Urinary bladder (tissue), 4 donors: ENCODE measurements around the gene WFS1. TPM values are rescaled to one million over a fixed set of nuclear protein-coding genes. Genes with fewer than 3 reads are reported as not detected.

ENCODE experiments used
- DNase-seq: peaks from one replicate; pipeline ENCODE4 v3.0.0-alpha.2; 2015; ENCODE audit errors: extremely low spot score
- H3K27ac ChIP-seq: one replicate; pipeline ENCODE4 v1.5.1; 2013; ENCODE audit warnings: low read depth, mild to moderate bottlenecking, moderate library complexity
- H3K36me3 ChIP-seq: one replicate; pipeline ENCODE4 v1.6.1; 2013; ENCODE audit warnings: mild to moderate bottlenecking, moderate library complexity; ENCODE audit not compliant: insufficient read depth
- H3K4me1 ChIP-seq: one replicate; pipeline ENCODE4 v1.6.1; 2013; ENCODE audit warnings: mild to moderate bottlenecking, moderate library complexity; ENCODE audit not compliant: insufficient read depth
- H3K4me3 ChIP-seq: one replicate; pipeline ENCODE4 v1.5.1; 2013; ENCODE audit warnings: low read depth, low read length
- WGBS: extraction: QIAGEN DNeasy Blood & Tissue Kit; methylation state at CpG from one replicate; pipeline ENCODE4 v1.1.7; 2013; 5-methylcytosine and 5-hydroxymethylcytosine counted together
- polyA plus RNA-seq: library from polyadenylated mRNA; stranded (reverse); fragments of 200-250 nt; gene quantifications from one replicate; pipeline ENCODE4 v1.2.3, GENCODE V29; 2013
- total RNA-seq: library from RNA; depleted of rRNA; stranded (reverse); fragments of >200 nt; gene quantifications from one replicate; pipeline ENCODE4 v1.2.3, GENCODE V29; 2014
- donor health status: healthy with polysubstance abuse.
- donor health status: healthy.

Gene WFS1
- total and polyA plus RNA-seq, 2 donors: 20.5 to 85.3 TPM

DNA sequence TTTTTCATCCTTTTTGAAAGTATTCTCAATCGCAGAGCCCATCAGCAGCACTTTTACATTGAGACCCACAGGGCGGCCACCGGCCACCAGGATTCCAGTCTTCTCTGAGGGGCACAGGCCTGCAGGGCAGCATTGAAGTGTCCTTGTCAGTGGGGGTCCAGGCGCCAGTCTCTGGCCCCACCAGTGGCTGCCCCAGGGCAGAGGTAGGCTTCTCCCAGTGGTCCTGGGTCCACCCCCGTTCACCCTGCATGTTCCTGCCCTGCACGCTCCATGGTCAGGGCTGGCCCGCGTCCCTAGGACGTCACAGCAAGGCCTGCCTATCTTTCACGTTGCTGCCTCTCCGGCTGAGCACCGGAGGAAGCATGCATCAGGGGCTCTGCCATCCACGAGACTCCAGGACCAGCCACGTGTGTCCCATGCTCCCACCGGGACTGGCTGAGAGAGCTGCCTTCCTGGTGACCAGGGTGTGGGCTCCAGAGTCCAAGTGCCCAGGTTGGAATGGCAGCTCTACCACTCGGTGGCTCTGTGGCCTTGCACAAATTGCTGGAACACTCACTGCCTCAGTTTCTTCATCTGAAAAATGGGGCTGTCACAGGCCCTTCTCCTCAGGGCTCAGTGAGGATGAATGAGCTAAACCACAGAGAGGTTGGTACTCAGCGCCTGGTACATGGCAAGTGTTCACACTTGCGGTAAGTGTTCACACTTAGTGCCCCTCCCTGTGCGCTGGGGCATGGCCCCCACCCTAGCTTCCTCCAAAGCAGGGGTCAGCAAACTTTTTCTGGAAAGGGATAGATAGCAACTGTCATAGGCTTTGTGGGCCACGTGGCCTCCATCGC is 38.6 kb upstream of the WFS1 start:
- no peaks in the 10 kb centered on the region for H3K4me1 ChIP-seq
- no peaks in the 10 kb centered on the region for H3K36me3 ChIP-seq
- no peak overlapping the region for H3K27ac ChIP-seq
- 90% methylated on average over 21 of the region's 21 CpGs for WGBS
- H3K4me3 ChIP-seq: no peak overlapping the region
- no peak for DNase-seq

DNA sequence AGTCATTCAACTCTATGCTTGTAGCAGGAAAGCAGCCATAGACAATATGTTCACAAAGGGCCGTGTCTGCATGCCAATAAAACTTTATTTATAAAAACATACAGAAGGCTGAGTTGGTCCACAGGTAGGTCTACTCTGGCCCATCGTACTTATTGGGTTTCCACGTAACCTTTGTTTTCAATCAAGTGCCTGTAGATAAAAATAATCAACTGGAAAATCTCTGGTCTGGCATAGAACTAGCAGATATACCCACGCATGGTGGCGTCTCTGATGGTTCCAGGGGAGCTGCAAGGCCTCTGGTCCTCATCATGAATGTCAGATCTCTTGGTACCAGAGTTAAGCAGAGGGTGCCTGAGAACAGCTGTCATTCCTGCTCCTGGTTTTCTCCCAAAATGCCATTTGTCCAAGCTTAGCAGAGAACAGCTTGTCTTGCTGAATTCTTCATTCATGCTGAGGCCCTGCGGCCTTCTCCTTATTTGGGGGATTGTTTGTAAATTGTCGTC is 37.9 kb upstream of the WFS1 start:
- Histone ChIP-seq H3K4me1 (no peaks in the 10 kb centered on the region), H3K4me3 (no peak overlapping the region), H3K36me3 (no peaks in the 10 kb centered on the region), H3K27ac (no peak overlapping the region)
- no peak for DNase-seq
- WGBS: 73% methylated on average over 7 of the region's 7 CpGs

DNA sequence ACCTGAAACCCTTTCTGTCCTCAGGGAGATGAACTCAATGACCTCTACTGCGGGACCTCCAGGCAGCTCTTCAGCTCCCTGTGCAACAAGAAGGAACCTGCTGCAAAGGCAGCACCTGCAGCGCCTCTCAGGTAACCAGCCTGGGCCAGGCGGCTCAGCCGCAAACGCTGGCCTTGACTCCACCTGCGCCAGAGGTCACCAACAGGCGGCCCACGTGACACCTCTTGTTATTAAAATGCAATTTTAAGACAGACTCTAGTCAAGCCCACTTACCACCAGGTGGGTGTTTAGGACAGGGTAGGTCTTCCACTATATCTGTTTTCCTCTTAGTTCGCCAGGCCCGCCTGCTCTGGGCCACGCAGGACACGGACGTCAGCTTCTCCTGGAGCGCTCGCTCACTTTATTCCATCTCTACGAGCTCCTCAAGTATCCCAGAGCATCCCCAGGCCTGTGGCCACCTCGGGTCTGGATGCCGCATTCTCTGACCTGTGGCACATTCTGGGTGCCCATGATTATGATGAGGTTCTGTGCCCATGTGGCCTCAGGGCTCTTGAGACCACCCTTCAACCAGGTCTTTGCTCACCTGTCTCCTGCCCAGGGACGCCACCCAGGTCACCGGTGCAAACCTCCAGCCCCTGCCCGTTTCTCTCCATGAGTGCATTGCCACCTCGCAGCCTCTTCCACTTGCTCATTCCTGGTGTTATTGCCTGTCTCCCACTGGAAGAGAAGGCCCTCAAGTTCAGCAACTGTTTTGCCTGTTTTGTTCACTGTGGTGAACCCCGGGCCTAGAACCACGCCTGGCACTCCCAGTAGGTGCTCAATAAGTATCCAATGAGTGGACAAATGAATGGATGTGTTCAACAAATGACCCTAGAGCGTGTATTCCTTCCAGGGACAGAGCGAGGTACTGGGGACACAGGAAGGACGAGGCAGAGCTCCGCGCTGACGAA is 36.5 kb upstream of the WFS1 start:
- no peaks in the 10 kb centered on the region for H3K36me3 ChIP-seq
- no peak overlapping the region for H3K4me3 ChIP-seq
- 85% methylated on average over 30 of the region's 30 CpGs for WGBS
- no peaks in the 10 kb centered on the region for H3K4me1 ChIP-seq
- H3K27ac ChIP-seq: no peak overlapping the region
- no peak for DNase-seq

DNA sequence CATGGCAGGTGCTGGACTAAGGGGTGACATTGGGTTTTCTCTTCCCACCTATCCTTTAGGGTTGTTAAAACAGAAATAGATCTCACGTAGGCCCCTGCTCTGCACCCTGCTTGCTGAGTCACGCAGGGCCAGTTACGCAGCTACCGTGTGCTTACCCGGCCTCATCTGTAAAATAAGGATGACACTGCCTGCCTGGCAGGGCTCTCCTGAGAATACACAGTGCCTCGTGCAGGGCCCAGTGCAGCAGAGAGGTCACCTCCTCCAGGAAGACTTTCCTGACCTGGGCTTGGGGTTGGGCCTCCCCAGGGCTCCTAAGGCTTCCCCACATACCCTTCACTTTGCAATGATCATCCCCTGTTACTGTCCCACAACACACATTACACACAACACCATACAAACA is 35.7 kb upstream of the WFS1 start:
- Histone ChIP-seq H3K4me1 (no peaks in the 10 kb centered on the region), H3K4me3 (no peak overlapping the region), H3K36me3 (no peaks in the 10 kb centered on the region), H3K27ac (no peak overlapping the region)
- WGBS: 79% methylated on average over 6 of the region's 6 CpGs
- no peak for DNase-seq

DNA sequence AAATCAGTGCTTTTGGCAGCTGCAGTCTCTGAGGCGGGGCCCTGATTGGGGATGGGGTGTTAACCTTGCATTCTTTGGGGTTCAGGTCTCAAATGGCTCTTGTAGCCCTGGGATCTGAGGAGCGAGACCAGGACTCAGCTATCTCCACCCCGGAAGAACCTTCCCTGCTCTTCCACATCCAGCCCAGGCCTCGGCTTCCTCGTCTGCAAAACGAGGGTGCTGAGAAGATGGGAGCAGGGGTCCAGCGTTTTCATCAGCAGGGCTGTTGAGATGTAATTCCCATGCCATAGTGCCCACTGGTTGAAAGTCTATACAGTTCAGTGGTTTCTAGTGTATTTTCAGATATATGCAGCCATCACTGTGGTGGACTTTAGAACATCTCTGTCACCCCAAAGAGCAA is 34.6 kb upstream of the WFS1 start:
- WGBS: 76% methylated on average over 7 of the region's 7 CpGs
- Histone ChIP-seq H3K36me3 (no peaks in the 10 kb centered on the region), H3K4me3 (no peak overlapping the region), H3K4me1 (no peaks in the 10 kb centered on the region), H3K27ac (no peak overlapping the region)
- DNase-seq: no peak

DNA sequence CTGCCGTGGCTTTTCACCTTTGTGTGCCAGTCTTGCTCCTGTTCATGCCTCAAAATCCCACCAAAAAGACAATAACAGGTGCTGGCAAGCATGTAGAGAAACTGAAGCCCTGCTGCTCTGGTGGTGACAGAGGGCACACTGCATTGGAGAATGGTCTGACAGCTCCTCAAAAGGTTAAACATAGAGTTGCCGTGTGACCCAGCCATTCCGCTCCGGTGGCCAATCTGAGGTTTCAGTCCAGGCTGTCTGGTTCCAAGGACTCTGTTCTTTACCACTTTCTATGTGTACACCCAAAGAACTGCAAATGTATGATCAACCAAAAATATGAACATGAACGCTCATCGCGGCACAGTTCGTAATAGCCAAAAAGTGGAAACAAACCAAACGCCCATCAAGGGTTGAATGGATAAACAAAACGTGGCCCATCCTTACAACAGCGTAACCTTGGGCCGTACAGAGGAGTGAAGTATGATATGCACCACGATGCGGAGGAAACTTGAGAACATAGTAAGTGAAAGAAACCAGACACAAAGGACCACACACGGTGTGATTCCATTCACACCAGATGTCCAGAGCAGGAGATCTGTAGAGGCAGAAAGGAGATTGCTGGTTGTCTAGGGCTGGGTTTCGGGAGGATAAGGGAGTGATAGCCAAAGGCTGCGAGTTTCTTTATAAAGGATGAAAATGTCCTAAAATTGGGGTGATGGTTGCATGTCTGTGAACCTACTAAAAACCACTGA is 33.6 kb upstream of the WFS1 start:
- Histone ChIP-seq H3K4me1 (no peaks in the 10 kb centered on the region), H3K4me3 (no peak overlapping the region), H3K36me3 (no peaks in the 10 kb centered on the region), H3K27ac (no peak overlapping the region)
- no peak for DNase-seq
- 28% methylated on average over 17 of the region's 17 CpGs for WGBS

DNA sequence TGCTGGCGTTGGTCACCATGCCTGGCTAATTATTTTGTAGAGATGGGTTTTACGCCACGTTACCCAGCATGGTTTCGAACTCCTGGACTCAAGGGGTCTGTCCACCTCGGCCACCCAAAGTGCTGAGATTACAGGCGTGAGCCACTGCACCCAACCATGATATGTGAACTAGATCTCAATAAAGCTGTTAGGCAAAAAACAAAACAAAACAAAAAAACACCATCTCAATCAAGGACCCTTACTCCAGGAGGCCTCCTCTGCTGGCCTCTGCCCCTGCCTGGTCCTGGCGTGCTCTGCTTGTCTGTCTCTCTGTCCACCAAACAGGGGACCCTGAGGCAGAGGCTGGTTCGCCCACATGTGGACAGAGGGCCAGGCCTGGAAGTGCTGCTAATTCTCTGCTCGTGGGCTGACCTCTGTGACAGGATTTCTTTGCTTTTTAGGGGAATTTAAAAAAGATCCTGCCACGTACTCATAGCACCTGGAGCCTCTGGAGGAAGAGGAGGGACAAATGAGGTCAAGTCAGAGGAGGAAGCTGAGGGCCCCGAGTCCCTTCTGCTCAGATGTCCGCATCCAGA is 32.7 kb upstream of the WFS1 start:
- 75% methylated on average over 12 of the region's 12 CpGs for WGBS
- no peak for DNase-seq
- Histone ChIP-seq H3K4me3 (no peak overlapping the region), H3K4me1 (no peaks in the 10 kb centered on the region), H3K36me3 (no peaks in the 10 kb centered on the region), H3K27ac (no peak overlapping the region)

DNA sequence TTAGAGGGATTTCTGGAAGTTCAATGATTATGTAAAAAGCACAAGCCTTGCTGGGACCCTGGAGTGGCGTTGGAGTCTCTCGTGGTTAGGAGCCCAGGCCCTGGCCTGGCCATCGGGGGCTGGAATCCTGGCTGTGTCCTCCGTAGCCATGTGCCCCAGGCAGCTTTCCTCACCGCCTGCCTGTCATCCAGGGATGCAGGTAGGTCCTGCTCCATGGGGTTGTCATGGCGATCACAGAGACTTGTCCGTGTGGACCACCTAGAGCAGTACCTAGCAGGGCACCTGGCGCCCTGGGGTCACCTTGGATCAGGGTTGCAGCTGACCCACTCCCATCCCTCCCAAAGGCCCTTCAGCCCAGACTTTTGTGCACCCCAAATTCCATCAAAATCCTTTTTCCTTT is 30.2 kb upstream of the WFS1 start:
- 79% methylated on average over 8 of the region's 8 CpGs for WGBS
- no peak for DNase-seq
- no peaks in the 10 kb centered on the region for H3K4me1 ChIP-seq
- H3K27ac ChIP-seq: no peak overlapping the region
- no peaks in the 10 kb centered on the region for H3K36me3 ChIP-seq
- no peak overlapping the region for H3K4me3 ChIP-seq

DNA sequence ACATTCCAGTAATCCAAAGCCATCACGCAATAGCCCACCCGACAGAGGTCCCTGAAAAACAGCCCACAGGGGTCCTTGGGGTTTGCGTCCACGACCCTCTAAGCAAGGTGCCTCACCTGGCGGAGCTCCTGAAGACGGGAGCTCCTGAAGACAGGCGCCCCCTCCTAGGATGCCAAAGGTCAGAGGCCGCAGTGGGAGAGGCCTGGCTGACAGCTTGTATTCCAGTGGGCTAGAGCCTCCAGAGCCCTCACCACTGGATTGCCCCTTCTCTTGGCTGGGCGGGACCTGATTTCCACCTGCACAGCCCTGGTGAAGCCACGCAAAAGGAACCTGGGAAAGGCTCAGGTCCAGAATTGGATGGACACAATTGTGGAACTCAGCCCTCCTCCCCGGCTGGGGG is 29.7 kb upstream of the WFS1 start:
- no peak for DNase-seq
- no peaks in the 10 kb centered on the region for H3K36me3 ChIP-seq
- no peak overlapping the region for H3K4me3 ChIP-seq
- no peak overlapping the region for H3K27ac ChIP-seq
- no peaks in the 10 kb centered on the region for H3K4me1 ChIP-seq
- 78% methylated on average over 11 of the region's 11 CpGs for WGBS

DNA sequence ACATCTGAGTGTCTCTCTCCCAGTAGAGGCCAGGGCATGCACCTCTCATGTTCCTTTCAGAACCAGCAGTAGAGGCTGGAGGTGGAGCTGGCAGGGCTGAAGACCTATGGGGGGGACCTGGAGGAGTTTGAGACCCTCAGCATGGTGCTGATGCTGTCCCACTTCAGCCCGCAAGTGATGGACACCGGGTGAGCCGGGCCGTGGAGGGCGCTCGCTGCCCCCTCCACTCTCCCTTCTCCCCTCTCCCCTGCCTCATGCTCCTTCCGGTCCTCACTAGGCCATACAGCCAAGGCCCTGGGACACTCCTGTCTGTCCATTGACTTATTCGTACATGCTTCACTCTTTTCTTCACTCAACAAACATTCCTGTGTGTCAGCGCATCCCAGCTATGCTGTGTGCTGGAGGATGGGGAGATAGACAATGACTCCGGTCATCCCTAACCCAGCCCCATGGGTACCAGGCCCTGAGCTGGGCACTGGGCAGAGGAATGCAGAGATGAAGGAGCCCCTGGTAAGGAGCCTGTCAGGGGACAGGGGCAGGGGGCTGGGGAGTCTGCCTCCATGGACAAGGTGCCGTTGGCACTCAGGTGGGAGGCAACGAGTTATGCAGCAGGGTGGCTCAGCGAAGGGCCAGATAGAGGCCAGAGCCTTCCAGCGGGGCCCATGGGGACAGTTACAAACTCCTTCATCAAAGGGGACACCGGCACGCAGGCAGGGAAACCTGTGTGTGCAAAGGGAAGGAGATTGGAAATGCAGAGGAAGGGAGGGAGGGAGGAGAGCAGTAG is 28.4 kb upstream of the WFS1 start:
- H3K27ac ChIP-seq: no peak overlapping the region
- DNase-seq: no peak
- 86% methylated on average over 16 of the region's 16 CpGs for WGBS
- H3K4me1 ChIP-seq: no peaks in the 10 kb centered on the region
- no peak overlapping the region for H3K4me3 ChIP-seq
- H3K36me3 ChIP-seq: no peaks in the 10 kb centered on the region

DNA sequence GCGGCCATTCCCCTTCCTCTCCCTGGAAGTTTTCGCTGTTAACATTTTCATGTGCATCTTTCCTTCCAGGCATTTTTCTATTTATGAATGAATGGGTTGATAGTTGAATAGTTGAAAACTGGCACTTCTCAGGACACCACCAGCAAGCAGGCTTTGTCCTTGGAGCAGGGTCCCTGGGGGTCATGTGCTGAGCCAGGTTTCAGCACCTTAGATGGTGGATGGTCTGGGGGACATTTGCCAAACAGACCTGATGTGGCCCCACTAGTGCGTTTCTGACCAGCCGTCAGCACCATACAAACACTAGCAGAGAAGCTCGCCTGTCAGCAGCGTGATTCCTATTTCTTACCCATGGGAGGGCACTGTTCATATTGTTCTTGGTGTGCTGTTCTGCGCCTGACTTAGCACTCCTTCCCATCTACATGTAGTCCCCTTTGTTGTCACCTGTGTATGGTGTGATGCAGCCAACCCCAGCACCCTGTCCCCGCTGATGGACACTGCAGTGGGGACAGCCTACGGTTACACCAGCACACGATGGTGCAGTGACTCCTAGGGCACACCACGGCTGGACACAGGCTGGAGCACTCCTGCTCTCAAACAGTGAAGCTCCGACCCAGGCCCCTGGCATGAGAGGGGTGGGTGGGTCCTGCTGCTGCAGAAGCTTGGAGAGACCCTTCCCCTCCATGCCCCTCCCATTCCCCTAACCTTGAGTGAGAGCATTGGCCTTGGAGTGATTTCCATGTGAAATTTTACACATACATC is 27.2 kb upstream of the WFS1 start:
- Histone ChIP-seq H3K4me3 (no peak overlapping the region), H3K4me1 (no peaks in the 10 kb centered on the region), H3K27ac (no peak overlapping the region), H3K36me3 (no peaks in the 10 kb centered on the region)
- DNase-seq: no peak
- WGBS: 80% methylated on average over 12 of the region's 12 CpGs
